ENCODE results near the gene S100PBP.

S100PBP gene

GRCh38 chr1:32825181-32825580 is 7.7 kb downstream of the S100PBP start:
- Histone ChIP-seq H3K27ac (ENCODE audit: low read length, poor library complexity, severe bottlenecking) (no peak overlapping the region), H3K79me1 (replicated peaks; ENCODE audit: low read length, poor library complexity, severe bottlenecking) (peaks cover 17% of the 10 kb centered on the region), H3K36me3 (ENCODE audit: control insufficient read depth in 1 of 2, insufficient read depth in 2 of 2, low read depth in 1 of 2, low read length in 2 of 2) (peaks cover 17 to 54% of the 10 kb centered on the region in 2 experiments), H3K9me3 (ENCODE audit: control insufficient read depth, low read length) (no peaks in the 10 kb centered on the region), H2BK15ac (ENCODE audit: low read depth, poor library complexity, severe bottlenecking) (no peak overlapping the region), H3K18ac (ENCODE audit: low read depth in 1 of 2, low read length in 2 of 2) (no peak overlapping the region), H3K9ac (ENCODE audit: low read length) (no peak overlapping the region), H3K14ac (ENCODE audit: low read length in 2 of 2) (no peak overlapping the region), H3K23ac (ENCODE audit: low read length in 2 of 2) (no peak overlapping the region), H3K4me3 (ENCODE audit: insufficient read depth in 1 of 2, low read depth in 1 of 2, low read length in 2 of 2) (no peak overlapping the region), H3K4ac (ENCODE audit: low read depth in 1 of 2, low read length in 2 of 2) (no peak overlapping the region), H2BK12ac (ENCODE audit: low read length in 2 of 2) (no peak overlapping the region), H4K8ac (ENCODE audit: low read length) (no peak overlapping the region), H2BK5ac (ENCODE audit: low read depth, low read length, poor library complexity, severe bottlenecking) (no peak overlapping the region), H2BK120ac (ENCODE audit: low read depth, low read length) (no peak overlapping the region), H2AFZ (ENCODE audit: low read depth, low read length) (no peak overlapping the region), H2AK5ac (ENCODE audit: low read length, severe bottlenecking) (no peak overlapping the region), H3K4me2 (ENCODE audit: low read length, poor library complexity, severe bottlenecking) (no peak overlapping the region), H3K4me1 (ENCODE audit: control insufficient read depth, insufficient read depth, low read depth, low read length) (no peaks in the 10 kb centered on the region), H4K91ac (ENCODE audit: low read length) (no peak overlapping the region), H3K27me3 (ENCODE audit: control insufficient read depth in 1 of 2, insufficient read depth in 1 of 2, low read length in 2 of 2) (no peaks in the 10 kb centered on the region)
- no peak for DNase-seq
- WGBS, result 93% methylated on average over 2 of the region's 3 CpGs

- Histone ChIP-seq H3K9me3 (ENCODE audit: control insufficient read depth, low read length) (no peaks in the 10 kb centered on the region), H3K4me3 (ENCODE audit: insufficient read depth in 1 of 2, low read depth in 1 of 2, low read length in 2 of 2) (no peak overlapping the region), H3K14ac (ENCODE audit: low read length in 2 of 2) (no peak overlapping the region), H2BK12ac (ENCODE audit: low read length in 2 of 2) (no peak overlapping the region), H3K27me3 (ENCODE audit: control insufficient read depth in 1 of 2, insufficient read depth in 1 of 2, low read length in 2 of 2) (no peaks in the 10 kb centered on the region), H3K18ac (ENCODE audit: low read depth in 1 of 2, low read length in 2 of 2) (no peak overlapping the region), H3K4me1 (ENCODE audit: control insufficient read depth, insufficient read depth, low read depth, low read length) (no peaks in the 10 kb centered on the region), H3K4me2 (ENCODE audit: low read length, poor library complexity, severe bottlenecking) (no peak overlapping the region), H2AFZ (ENCODE audit: low read depth, low read length) (no peak overlapping the region), H3K4ac (ENCODE audit: low read depth in 1 of 2, low read length in 2 of 2) (no peak overlapping the region), H2BK15ac (ENCODE audit: low read depth, poor library complexity, severe bottlenecking) (no peak overlapping the region), H2AK5ac (ENCODE audit: low read length, severe bottlenecking) (no peak overlapping the region), H3K79me1 (replicated peaks; ENCODE audit: low read length, poor library complexity, severe bottlenecking) (peaks cover 10% of the 10 kb centered on the region), H4K91ac (ENCODE audit: low read length) (no peak overlapping the region), H3K23ac (ENCODE audit: low read length in 2 of 2) (no peak overlapping the region), H3K27ac (ENCODE audit: low read length, poor library complexity, severe bottlenecking) (no peak overlapping the region), H4K8ac (ENCODE audit: low read length) (no peak overlapping the region), H3K36me3 (ENCODE audit: control insufficient read depth in 1 of 2, insufficient read depth in 2 of 2, low read depth in 1 of 2, low read length in 2 of 2) (peaks cover 14 to 86% of the 10 kb centered on the region in 2 experiments), H2BK5ac (ENCODE audit: low read depth, low read length, poor library complexity, severe bottlenecking) (no peak overlapping the region), H3K9ac (ENCODE audit: low read length) (no peak overlapping the region), H2BK120ac (ENCODE audit: low read depth, low read length) (no peak overlapping the region)
- 100% methylated on average over 5 of the region's 7 CpGs for WGBS
- peak; percentile 33 for DNase-seq
These were observed 10.9 kb downstream of the S100PBP start for GRCh38 chr1:32828341-32828740.

- Histone ChIP-seq H3K18ac (ENCODE audit: low read depth in 1 of 2, low read length in 2 of 2) (no peak overlapping the region), H3K4me2 (ENCODE audit: low read length, poor library complexity, severe bottlenecking) (no peak overlapping the region), H2AFZ (ENCODE audit: low read depth, low read length) (no peak overlapping the region), H2AK5ac (ENCODE audit: low read length, severe bottlenecking) (no peak overlapping the region), H3K27ac (ENCODE audit: low read length, poor library complexity, severe bottlenecking) (no peak overlapping the region), H3K4me1 (ENCODE audit: control insufficient read depth, insufficient read depth, low read depth, low read length) (no peaks in the 10 kb centered on the region), H2BK15ac (ENCODE audit: low read depth, poor library complexity, severe bottlenecking) (no peak overlapping the region), H2BK12ac (ENCODE audit: low read length in 2 of 2) (no peak overlapping the region), H3K4me3 (ENCODE audit: insufficient read depth in 1 of 2, low read depth in 1 of 2, low read length in 2 of 2) (no peak overlapping the region), H2BK120ac (ENCODE audit: low read depth, low read length) (no peak overlapping the region), H3K9me3 (ENCODE audit: control insufficient read depth, low read length) (no peaks in the 10 kb centered on the region), H3K9ac (ENCODE audit: low read length) (no peak overlapping the region), H4K8ac (ENCODE audit: low read length) (no peak overlapping the region), H3K14ac (ENCODE audit: low read length in 2 of 2) (no peak overlapping the region), H3K4ac (ENCODE audit: low read depth in 1 of 2, low read length in 2 of 2) (no peak overlapping the region), H3K79me1 (replicated peaks; ENCODE audit: low read length, poor library complexity, severe bottlenecking) (peaks cover 7% of the 10 kb centered on the region), H4K91ac (ENCODE audit: low read length) (no peak overlapping the region), H3K27me3 (ENCODE audit: control insufficient read depth in 1 of 2, insufficient read depth in 1 of 2, low read length in 2 of 2) (no peaks in the 10 kb centered on the region), H3K23ac (ENCODE audit: low read length in 2 of 2) (no peak overlapping the region), H2BK5ac (ENCODE audit: low read depth, low read length, poor library complexity, severe bottlenecking) (no peak overlapping the region), H3K36me3 (ENCODE audit: control insufficient read depth in 1 of 2, insufficient read depth in 2 of 2, low read depth in 1 of 2, low read length in 2 of 2) (peaks cover 14 to 99% of the 10 kb centered on the region in 2 experiments)
- WGBS, result 87% methylated on average over 4 of the region's 6 CpGs
- DNase-seq, result no peak
These were observed 12.8 kb downstream of the S100PBP start for GRCh38 chr1:32830092-32830852.

- Histone ChIP-seq H3K4me2 (ENCODE audit: low read length, poor library complexity, severe bottlenecking) (no peak overlapping the region), H3K14ac (ENCODE audit: low read length in 2 of 2) (no peak overlapping the region), H3K36me3 (ENCODE audit: control insufficient read depth in 1 of 2, insufficient read depth in 2 of 2, low read depth in 1 of 2, low read length in 2 of 2) (peaks cover 17 to 90% of the 10 kb centered on the region in 2 experiments), H2AFZ (ENCODE audit: low read depth, low read length) (no peak overlapping the region), H3K9me3 (ENCODE audit: control insufficient read depth, low read length) (no peaks in the 10 kb centered on the region), H3K18ac (ENCODE audit: low read depth in 1 of 2, low read length in 2 of 2) (no peak overlapping the region), H2BK15ac (ENCODE audit: low read depth, poor library complexity, severe bottlenecking) (no peak overlapping the region), H3K4ac (ENCODE audit: low read depth in 1 of 2, low read length in 2 of 2) (no peak overlapping the region), H2BK5ac (ENCODE audit: low read depth, low read length, poor library complexity, severe bottlenecking) (no peak overlapping the region), H4K8ac (ENCODE audit: low read length) (no peak overlapping the region), H3K27ac (ENCODE audit: low read length, poor library complexity, severe bottlenecking) (no peak overlapping the region), H4K91ac (ENCODE audit: low read length) (no peak overlapping the region), H3K4me3 (ENCODE audit: insufficient read depth in 1 of 2, low read depth in 1 of 2, low read length in 2 of 2) (no peak overlapping the region), H2AK5ac (ENCODE audit: low read length, severe bottlenecking) (no peak overlapping the region), H3K4me1 (ENCODE audit: control insufficient read depth, insufficient read depth, low read depth, low read length) (no peaks in the 10 kb centered on the region), H3K27me3 (ENCODE audit: control insufficient read depth in 1 of 2, insufficient read depth in 1 of 2, low read length in 2 of 2) (no peaks in the 10 kb centered on the region), H2BK12ac (ENCODE audit: low read length in 2 of 2) (no peak overlapping the region), H2BK120ac (ENCODE audit: low read depth, low read length) (no peak overlapping the region), H3K9ac (ENCODE audit: low read length) (no peak overlapping the region), H3K79me1 (replicated peaks; ENCODE audit: low read length, poor library complexity, severe bottlenecking) (peaks cover 5% of the 10 kb centered on the region), H3K23ac (ENCODE audit: low read length in 2 of 2) (no peak overlapping the region)
- WGBS, result no CpG with 5 or more reads among the region's 1 CpG
- no peak for DNase-seq
These were observed 14.4 kb downstream of the S100PBP start for GRCh38 chr1:32831878-32832277.
